ENCODE data around the gene AREL1.

DNA sequence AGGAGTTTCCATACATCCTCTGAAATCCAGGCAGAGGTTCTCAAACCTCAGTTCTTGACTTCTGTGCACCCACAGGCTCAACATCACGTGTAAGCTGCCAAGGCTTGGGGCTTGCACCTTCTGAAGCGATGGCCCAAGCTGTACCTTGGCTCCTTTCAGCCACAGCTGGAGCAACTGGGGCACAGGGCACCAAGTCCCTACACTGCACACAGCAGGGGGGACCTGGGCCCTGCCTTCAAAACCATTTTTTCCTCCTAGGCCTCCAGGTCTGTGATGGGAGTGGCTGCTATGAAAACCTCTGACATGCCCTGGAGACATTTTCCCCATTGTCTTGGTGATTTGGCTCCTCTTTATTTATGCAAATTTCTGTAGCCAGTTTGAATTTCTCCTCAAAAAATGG, 10.6 kb downstream of the AREL1 start:
- TF ChIP-seq CTCF (IDR thresholded peaks at IDR 0.05), result no peak
- no peak for TF ChIP-seq POLR2A (IDR thresholded peaks at IDR 0.05)

All from testis (tissue), 2 donors.